Glutamatergic neuron (in vitro differentiated cells): ENCODE results near the gene CCR5AS.
"Not testable (repeated sequence)": the region's sequence is repeated elsewhere in the genome, so short reads cannot be mapped to it uniquely, and the experiment has no call there.

ENCODE experiments used
- DNase-seq: peaks from one replicate; pipeline ENCODE4 v3.0.0; 2022
- H3K27ac Mint-ChIP-seq: one replicate; pipeline ENCODE4 v1.8.0; 2020; ENCODE audit warnings: mild to moderate bottlenecking, mixed read lengths, inconsistent platforms; ENCODE audit not compliant: unreplicated experiment
- H3K27me3 Mint-ChIP-seq: one replicate; pipeline ENCODE4 v1.8.0; 2020; ENCODE audit warnings: mild to moderate bottlenecking, moderate library complexity, mixed read lengths, inconsistent platforms; ENCODE audit not compliant: unreplicated experiment
- H3K36me3 Mint-ChIP-seq: one replicate; pipeline ENCODE4 v1.8.0; 2020; ENCODE audit warnings: mild to moderate bottlenecking, mixed read lengths, inconsistent platforms; ENCODE audit not compliant: unreplicated experiment
- H3K4me1 Mint-ChIP-seq: one replicate; pipeline ENCODE4 v1.8.0; 2020; ENCODE audit warnings: mild to moderate bottlenecking, low read depth, mixed read lengths, inconsistent platforms; ENCODE audit not compliant: unreplicated experiment
- H3K4me3 Mint-ChIP-seq: one replicate; pipeline ENCODE4 v1.8.0; 2020; ENCODE audit warnings: mild to moderate bottlenecking, mixed read lengths, inconsistent platforms; ENCODE audit not compliant: unreplicated experiment
- H3K9me3 Mint-ChIP-seq: one replicate; pipeline ENCODE4 v1.8.0; 2020; ENCODE audit warnings: mild to moderate bottlenecking, moderate library complexity, mixed read lengths, inconsistent platforms; ENCODE audit not compliant: unreplicated experiment
- CTCF ChIP-seq: fragments of 200-600 bp; sonication (generic); IDR thresholded peaks from one replicate; pipeline ENCODE4 v1.5.0; 2021; ENCODE audit not compliant: partially characterized antibody, unreplicated experiment

Gene CCR5AS

GRCh38 chr3:46429250-46429649, 22.4 kb upstream of the CCR5AS start:
- Mint-ChIP-seq H3K9me3 (peaks cover 3% of the 10 kb centered on the region), H3K27ac (no peak overlapping the region), H3K27me3 (peaks cover 2% of the 10 kb centered on the region), H3K4me1 (no peaks in the 10 kb centered on the region), H3K36me3 (peaks cover 4% of the 10 kb centered on the region), H3K4me3 (no peak overlapping the region)
- no peak for TF ChIP-seq CTCF
- no peak for DNase-seq

- Mint-ChIP-seq H3K27me3 (peaks cover 4% of the 10 kb centered on the region), H3K36me3 (peaks cover 4% of the 10 kb centered on the region), H3K9me3 (peaks cover 3% of the 10 kb centered on the region), H3K4me3 (no peak overlapping the region), H3K4me1 (peaks cover 4% of the 10 kb centered on the region), H3K27ac (no peak overlapping the region)
- no peak for DNase-seq
- no peak for TF ChIP-seq CTCF
Observed at GRCh38 chr3:46427916-46428833, 21.3 kb upstream of the CCR5AS start.

GRCh38 chr3:46427404-46427803, 20.5 kb upstream of the CCR5AS start:
- not testable (repeated sequence) for H3K27ac Mint-ChIP-seq, H3K4me3 Mint-ChIP-seq, H3K36me3 Mint-ChIP-seq, H3K4me1 Mint-ChIP-seq, DNase-seq, H3K9me3 Mint-ChIP-seq, H3K27me3 Mint-ChIP-seq

GRCh38 chr3:46426476-46426875, 19.6 kb upstream of the CCR5AS start:
- H3K36me3 Mint-ChIP-seq, H3K27me3 Mint-ChIP-seq, H3K27ac Mint-ChIP-seq, H3K4me3 Mint-ChIP-seq, DNase-seq, H3K4me1 Mint-ChIP-seq, H3K9me3 Mint-ChIP-seq: not testable (repeated sequence)

- DNase-seq, result no peak
- TF ChIP-seq CTCF, result no peak
Observed at GRCh38 chr3:46423588-46423987, 16.7 kb upstream of the CCR5AS start.

GRCh38 chr3:46422617-46423016, 15.8 kb upstream of the CCR5AS start:
- H3K4me3 Mint-ChIP-seq, result no peak overlapping the region
- H3K27me3 Mint-ChIP-seq, result peaks cover 5% of the 10 kb centered on the region
- H3K36me3 Mint-ChIP-seq, result no peaks in the 10 kb centered on the region
- H3K4me1 Mint-ChIP-seq, result peaks cover 6% of the 10 kb centered on the region
- H3K9me3 Mint-ChIP-seq, result no peaks in the 10 kb centered on the region
- no peak overlapping the region for H3K27ac Mint-ChIP-seq
- DNase-seq, result peak; percentile 34
- TF ChIP-seq CTCF, result no peak

More at GRCh38 chr3:46423588-46423987, 16.7 kb upstream of the CCR5AS start:
- H3K9me3 Mint-ChIP-seq, result no peaks in the 10 kb centered on the region
- peaks cover 5% of the 10 kb centered on the region for H3K27me3 Mint-ChIP-seq
- H3K36me3 Mint-ChIP-seq, result no peaks in the 10 kb centered on the region
- no peak overlapping the region for H3K4me3 Mint-ChIP-seq
- H3K4me1 Mint-ChIP-seq, result peaks cover 6% of the 10 kb centered on the region
- no peak overlapping the region for H3K27ac Mint-ChIP-seq
